ENCODE measurements around the gene LRRC4C. TPM values are rescaled to one million over a fixed set of nuclear protein-coding genes. Genes with fewer than 3 reads are reported as not detected.

Gene LRRC4C
- total RNA-seq, 1 experiment from 2014 or later: not detected

DNA sequence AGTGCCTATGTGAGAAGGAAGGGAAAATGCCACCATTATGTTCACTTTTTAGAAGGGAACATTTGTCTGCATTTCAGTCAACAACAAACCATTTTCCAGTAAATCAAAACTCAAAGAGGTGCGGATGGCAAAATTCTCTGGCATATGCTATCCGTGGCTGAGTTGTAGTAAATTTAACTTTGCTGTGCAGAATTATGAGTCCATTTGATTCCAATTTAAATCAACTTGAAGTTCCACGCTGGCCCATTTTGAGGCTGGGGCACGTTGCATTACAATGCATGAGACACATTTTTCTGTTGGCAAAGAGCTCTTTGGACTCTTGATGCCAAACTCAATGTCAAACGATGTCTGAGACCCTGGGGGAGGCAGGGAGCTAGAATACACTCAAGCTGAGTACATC, 211.8 kb downstream of the LRRC4C start:
- no peak for DNase-seq
- no peaks in the 10 kb centered on the region for H3K36me3 ChIP-seq
- H3K27me3 ChIP-seq: no peaks in the 10 kb centered on the region

DNA sequence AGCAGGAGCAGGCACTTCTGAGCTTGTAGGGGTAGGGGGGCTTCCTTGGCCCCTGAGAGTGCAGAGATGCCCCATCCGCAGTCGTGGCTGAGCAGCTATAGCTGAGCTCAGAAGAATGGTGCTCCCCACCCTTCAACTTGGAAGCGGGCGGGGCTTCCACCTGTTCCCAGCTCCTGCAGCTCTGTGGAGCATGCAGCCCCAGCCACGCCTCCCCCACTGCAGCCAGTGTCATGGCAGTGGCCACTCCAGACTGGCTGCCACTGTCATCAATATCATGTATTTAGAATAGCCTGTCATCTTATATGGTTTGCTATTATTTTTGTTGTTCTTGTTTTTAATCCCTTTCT, 213.1 kb downstream of the LRRC4C start:
- Histone ChIP-seq H3K36me3 (no peaks in the 10 kb centered on the region), H3K4me3 (no peak overlapping the region), H3K27me3 (no peaks in the 10 kb centered on the region), H3K9me3 (no peaks in the 10 kb centered on the region)
- DNase-seq: no peak

More for the DNA sequence above, 211.8 kb downstream of the LRRC4C start:
- H3K4me3 ChIP-seq: no peak overlapping the region
- no peaks in the 10 kb centered on the region for H3K9me3 ChIP-seq

GRCh38 chr11:41245704-41246398, 213.6 kb downstream of the LRRC4C start:
- Histone ChIP-seq H3K9me3 (no peaks in the 10 kb centered on the region), H3K36me3 (no peaks in the 10 kb centered on the region), H3K4me3 (no peak overlapping the region), H3K27me3 (no peaks in the 10 kb centered on the region)
- no peak for DNase-seq

GRCh38 chr11:41245184-41245583, 214.3 kb downstream of the LRRC4C start:
- peak; percentile 79 for DNase-seq
- Histone ChIP-seq H3K27me3 (no peaks in the 10 kb centered on the region), H3K36me3 (no peaks in the 10 kb centered on the region), H3K4me3 (no peak overlapping the region), H3K9me3 (no peaks in the 10 kb centered on the region)

- H3K36me3 ChIP-seq: no peaks in the 10 kb centered on the region
- DNase-seq: no peak
- no peak overlapping the region for H3K4me3 ChIP-seq
- H3K27me3 ChIP-seq: no peaks in the 10 kb centered on the region
- H3K9me3 ChIP-seq: no peaks in the 10 kb centered on the region
These were observed 222.1 kb downstream of the LRRC4C start for GRCh38 chr11:41237382-41237781.

DNA sequence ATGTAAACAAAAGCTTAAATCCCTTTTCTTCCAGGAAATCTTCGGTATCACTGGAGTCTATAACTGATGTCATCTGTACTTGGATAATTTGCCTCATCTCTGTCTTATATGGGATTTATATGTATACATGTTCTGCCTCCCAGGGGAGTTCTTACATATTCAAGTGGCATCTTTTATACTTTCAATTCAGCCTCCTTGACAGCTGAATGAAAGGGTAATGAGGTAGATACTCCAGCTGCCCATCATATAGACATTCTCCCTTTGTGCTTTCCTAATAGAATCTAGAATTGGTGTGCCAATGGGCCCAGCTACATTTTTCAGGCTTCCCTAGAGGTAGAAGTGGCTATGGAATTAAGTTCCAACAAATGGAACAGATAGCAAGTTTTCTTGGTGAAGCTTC, 223.8 kb downstream of the LRRC4C start:
- H3K36me3 ChIP-seq: no peaks in the 10 kb centered on the region
- H3K4me3 ChIP-seq: no peak overlapping the region
- no peak for DNase-seq
- H3K27me3 ChIP-seq: no peaks in the 10 kb centered on the region
- H3K9me3 ChIP-seq: no peaks in the 10 kb centered on the region

GRCh38 chr11:41225856-41226633, 233.4 kb downstream of the LRRC4C start:
- Histone ChIP-seq H3K9me3 (no peaks in the 10 kb centered on the region), H3K4me3 (no peak overlapping the region), H3K27me3 (no peaks in the 10 kb centered on the region), H3K36me3 (no peaks in the 10 kb centered on the region)
- no peak for DNase-seq

DNA sequence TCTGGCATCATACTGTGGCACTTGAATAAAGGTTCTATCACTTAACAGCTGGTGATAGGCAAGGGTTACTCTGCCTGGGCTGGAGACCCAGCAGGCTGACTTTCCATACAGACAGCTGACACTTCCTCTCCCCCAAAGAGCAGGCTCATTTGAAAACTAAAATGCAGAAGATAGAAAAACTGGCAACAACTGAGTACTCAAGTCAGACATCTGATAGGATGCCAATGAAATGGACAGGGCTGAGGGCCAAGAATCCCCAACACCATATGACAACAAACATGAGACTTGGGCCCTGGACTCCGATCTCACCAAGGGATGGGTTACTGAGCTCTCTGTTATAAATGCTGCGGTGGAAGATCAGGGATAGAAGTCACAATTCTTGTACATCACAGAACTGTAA, 237.2 kb downstream of the LRRC4C start:
- H3K36me3 ChIP-seq: no peaks in the 10 kb centered on the region
- no peaks in the 10 kb centered on the region for H3K27me3 ChIP-seq
- H3K9me3 ChIP-seq: no peaks in the 10 kb centered on the region
- DNase-seq: no peak
- H3K4me3 ChIP-seq: no peak overlapping the region

DNA sequence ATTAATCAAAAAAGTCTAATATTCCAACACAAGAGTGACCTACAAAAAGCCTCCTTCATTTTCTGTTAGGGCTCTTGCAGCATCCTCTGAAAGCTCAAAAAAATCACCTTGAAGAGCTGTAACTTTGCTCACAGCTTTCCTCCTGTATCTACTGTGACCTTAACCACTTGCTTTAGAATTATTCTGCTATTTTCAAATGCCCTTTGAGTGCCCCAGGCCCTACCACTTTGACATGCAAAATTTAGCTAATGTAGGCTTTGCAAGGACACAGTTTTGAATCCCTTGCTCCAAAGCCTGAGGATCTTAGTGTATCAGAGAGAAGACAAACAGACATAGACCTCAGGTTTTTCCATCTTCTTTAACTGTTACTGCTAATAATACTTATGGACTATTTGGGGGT, 253.1 kb downstream of the LRRC4C start:
- H3K4me3 ChIP-seq: no peak overlapping the region
- DNase-seq: no peak
- H3K27me3 ChIP-seq: no peaks in the 10 kb centered on the region
- H3K36me3 ChIP-seq: no peaks in the 10 kb centered on the region
- H3K9me3 ChIP-seq: no peaks in the 10 kb centered on the region

DNA sequence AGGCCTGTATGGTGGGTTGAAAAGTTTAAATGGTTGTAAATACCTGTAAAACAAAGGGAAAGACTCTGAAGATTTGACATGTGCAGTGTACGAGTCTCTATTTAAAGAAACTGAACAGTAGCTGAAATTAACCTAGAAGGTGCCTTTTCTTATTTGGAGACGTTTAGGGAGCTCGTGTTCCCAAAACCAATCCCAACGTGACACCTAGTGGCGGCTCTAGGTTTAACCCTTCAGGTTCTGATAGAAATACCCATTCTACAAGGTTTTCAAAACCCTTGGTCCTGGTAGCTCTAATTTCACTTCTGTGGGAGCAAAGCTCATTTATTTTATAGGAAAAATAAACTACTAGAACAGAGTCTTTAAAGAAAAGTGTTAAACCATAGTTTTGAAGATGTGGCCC, 258.3 kb downstream of the LRRC4C start:
- DNase-seq: peak; percentile 50
- H3K4me3 ChIP-seq: no peak overlapping the region
- no peaks in the 10 kb centered on the region for H3K27me3 ChIP-seq
- 0 out of 2 replicates have a peak, but pooled peaks cover 3% of the 10 kb centered on the region for H3K9me3 ChIP-seq
- no peaks in the 10 kb centered on the region for H3K36me3 ChIP-seq

- Histone ChIP-seq H3K27me3 (no peaks in the 10 kb centered on the region), H3K4me3 (no peak overlapping the region), H3K9me3 (peaks cover 3% of the 10 kb centered on the region; the same call in 1 of the 2 replicates), H3K36me3 (no peaks in the 10 kb centered on the region)
- no peak for DNase-seq
These were observed 268.9 kb downstream of the LRRC4C start for GRCh38 chr11:41190437-41191082.

DNA sequence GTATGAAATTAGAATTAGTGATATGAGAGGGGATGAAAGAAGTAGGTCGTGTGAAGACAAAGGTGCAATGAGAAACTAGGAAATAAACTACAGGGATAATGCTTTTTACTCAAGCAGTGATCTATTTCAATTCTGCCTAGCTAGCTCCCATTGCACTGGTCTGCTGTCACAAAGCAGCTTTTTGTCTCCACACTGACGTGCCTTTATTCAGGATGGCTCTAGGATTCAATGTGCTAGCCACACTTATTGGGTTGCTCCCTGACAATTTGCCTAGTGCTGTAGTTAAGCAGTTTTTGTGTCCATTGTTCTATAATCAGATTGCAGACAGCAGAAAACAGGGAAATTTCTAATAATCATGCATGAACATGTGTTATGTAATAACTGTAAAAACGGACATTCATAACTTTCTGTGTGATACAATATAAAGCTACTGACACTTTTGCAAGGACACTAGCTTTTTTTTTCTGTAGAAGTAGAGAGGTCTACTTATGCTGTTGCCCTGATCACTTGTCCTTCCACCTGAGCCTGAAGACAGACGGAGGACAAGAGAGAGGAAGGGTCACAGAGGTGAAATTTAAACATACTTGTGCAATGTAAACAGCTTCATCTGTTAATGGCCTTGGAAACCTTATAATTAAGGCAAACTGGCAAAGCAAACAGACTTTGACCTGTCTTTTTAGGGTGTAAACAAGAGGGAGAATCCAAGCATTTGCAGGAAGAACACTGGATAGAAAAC, 269.6 kb downstream of the LRRC4C start:
- Histone ChIP-seq H3K36me3 (no peaks in the 10 kb centered on the region), H3K4me3 (no peak overlapping the region), H3K9me3 (peaks cover 3% of the 10 kb centered on the region; the same call in 1 of the 2 replicates), H3K27me3 (no peaks in the 10 kb centered on the region)
- no peak for DNase-seq

GRCh38 chr11:41177791-41178190, 281.7 kb downstream of the LRRC4C start:
- Histone ChIP-seq H3K27me3 (no peaks in the 10 kb centered on the region), H3K9me3 (no peaks in the 10 kb centered on the region), H3K36me3 (no peaks in the 10 kb centered on the region), H3K4me3 (no peak overlapping the region)
- peak; percentile 16 for DNase-seq

DNA sequence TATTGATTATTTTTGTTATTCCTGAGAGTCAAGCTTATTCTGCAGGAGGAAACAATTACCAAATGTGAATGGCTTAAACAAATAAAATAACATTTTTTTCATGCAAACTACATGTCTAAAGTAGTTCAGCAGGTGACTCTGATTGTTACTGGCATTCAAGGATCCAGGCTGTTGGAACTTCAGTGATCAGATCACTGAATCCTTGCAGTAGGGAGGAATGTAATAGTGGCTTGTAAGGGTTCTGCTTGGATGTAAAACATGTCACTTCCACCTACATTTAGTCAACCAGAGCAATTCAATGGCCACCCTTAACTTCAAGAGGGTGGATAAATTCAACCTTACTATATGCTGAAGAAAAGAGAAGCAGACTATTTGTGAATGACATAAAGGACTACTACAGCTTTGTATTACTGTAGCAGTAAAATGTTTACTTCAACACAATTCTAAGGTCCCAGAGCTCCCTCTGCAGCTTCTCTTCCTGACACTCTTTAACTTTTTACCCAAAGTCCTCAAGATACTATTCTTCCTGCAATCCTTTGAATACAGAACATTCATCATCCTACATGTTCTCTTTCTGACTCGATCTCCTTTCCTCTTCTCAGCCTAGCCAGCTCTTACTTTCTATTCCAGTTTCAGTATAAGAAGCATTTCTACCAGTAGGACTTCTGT, 284.0 kb downstream of the LRRC4C start:
- H3K27me3 ChIP-seq: no peaks in the 10 kb centered on the region
- no peak for DNase-seq

GRCh38 chr11:41146326-41146725, 313.1 kb downstream of the LRRC4C start:
- H3K4me3 ChIP-seq: no peak overlapping the region
- DNase-seq: no peak
- H3K36me3 ChIP-seq: no peaks in the 10 kb centered on the region
- H3K27me3 ChIP-seq: no peaks in the 10 kb centered on the region
- H3K9me3 ChIP-seq: no peaks in the 10 kb centered on the region

More for the DNA sequence above, 284.0 kb downstream of the LRRC4C start:
- Histone ChIP-seq H3K9me3 (no peaks in the 10 kb centered on the region), H3K36me3 (no peaks in the 10 kb centered on the region), H3K4me3 (no peak overlapping the region)

DNA sequence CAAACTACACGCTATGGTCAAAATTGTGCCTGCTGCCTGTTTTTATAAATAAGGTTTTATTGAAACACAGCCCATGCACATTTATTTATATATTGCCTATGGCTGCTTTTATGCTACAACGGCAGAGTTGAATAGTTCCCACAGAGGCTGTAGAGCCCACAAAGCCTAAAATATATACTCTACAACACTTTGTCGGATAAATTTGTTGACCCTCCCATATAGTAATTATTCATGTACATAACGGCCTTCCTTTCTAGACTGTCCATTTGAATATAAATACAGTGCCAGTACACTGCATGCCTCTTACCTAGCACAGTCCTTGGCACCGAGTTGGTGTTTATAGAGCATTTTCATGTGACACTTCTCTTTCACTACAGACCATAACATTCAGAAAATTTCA, 314.0 kb downstream of the LRRC4C start:
- H3K9me3 ChIP-seq: no peaks in the 10 kb centered on the region
- H3K27me3 ChIP-seq: no peaks in the 10 kb centered on the region
- H3K36me3 ChIP-seq: no peaks in the 10 kb centered on the region
- H3K4me3 ChIP-seq: no peak overlapping the region
- no peak for DNase-seq

Measured in MG63 (cell line).